Lower leg skin (tissue), 4 donors: ENCODE data around the gene NBPF8. TPM values are rescaled to one million over a fixed set of nuclear protein-coding genes. Genes with fewer than 3 reads are reported as not detected.
"Not testable (repeated sequence)": the region's sequence is repeated elsewhere in the genome, so short reads cannot be mapped to it uniquely, and the experiment has no call there.

Source experiments
- DNase-seq, 2 donors: peaks; one replicate each; pipeline ENCODE4 v3.0.0-alpha.2; 2019; ENCODE audit warnings: low spot score in 2 of 2
- H3K4me3 ChIP-seq: fragments of 200-600 bp; sonication (generic); 2 replicates; pipeline ENCODE4 v1.5.1; 2017; ENCODE audit warnings: mild to moderate bottlenecking, low read depth; ENCODE audit not compliant: poor library complexity, severe bottlenecking
- WGBS, 2 donors: methylation state at CpG; one replicate each; pipeline ENCODE4 v1.1.5; 2018; 5-methylcytosine and 5-hydroxymethylcytosine counted together
- intact Hi-C: fragments of 100-400 bp; cut with DNase I; formaldehyde crosslinking; loops from one replicate; pipeline ENCODE4 v1.15.0; 2023; ENCODE audit warnings: low total_unique reads
- total RNA-seq, 4 donors: library from RNA; depleted of rRNA; stranded (reverse); fragments of >200 nt; gene quantifications; one replicate each; pipeline ENCODE4 v1.1.0, GENCODE V29; 2016

Gene NBPF8, protein sequence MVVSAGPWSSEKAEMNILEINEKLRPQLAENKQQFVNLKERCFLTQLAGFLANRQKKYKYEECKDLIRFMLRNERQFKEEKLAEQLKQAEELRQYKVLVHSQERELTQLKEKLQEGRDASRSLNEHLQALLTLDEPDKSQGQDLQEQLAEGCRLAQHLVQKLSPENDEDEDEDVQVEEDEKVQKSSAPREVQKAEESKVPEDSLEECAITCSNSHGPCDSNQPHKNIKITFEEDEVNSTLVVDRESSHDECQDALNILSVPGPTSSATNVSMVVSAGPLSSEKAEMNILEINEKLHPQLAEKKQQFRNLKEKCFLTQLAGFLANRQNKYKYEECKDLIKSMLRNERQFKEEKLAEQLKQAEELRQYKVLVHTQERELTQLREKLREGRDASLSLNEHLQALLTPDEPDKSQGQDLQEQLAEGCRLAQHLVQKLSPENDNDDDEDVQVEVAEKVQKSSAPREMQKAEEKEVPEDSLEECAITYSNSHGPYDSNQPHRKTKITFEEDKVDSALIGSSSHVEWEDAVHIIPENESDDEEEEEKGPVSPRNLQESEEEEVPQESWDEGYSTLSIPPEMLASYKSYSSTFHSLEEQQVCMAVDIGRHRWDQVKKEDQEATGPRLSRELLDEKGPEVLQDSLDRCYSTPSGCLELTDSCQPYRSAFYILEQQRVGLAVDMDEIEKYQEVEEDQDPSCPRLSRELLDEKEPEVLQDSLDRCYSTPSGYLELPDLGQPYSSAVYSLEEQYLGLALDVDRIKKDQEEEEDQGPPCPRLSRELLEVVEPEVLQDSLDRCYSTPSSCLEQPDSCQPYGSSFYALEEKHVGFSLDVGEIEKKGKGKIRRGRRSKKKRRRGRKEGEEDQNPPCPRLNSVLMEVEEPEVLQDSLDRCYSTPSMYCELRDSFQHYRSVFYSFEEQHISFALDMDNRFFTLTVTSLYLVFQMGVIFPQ
- 10 to 100 TPM in 1 of 4 donors, 1 to 10 TPM in 3; 4.9 to 11.4 (median 7.9) TPM for total RNA-seq

DNA sequence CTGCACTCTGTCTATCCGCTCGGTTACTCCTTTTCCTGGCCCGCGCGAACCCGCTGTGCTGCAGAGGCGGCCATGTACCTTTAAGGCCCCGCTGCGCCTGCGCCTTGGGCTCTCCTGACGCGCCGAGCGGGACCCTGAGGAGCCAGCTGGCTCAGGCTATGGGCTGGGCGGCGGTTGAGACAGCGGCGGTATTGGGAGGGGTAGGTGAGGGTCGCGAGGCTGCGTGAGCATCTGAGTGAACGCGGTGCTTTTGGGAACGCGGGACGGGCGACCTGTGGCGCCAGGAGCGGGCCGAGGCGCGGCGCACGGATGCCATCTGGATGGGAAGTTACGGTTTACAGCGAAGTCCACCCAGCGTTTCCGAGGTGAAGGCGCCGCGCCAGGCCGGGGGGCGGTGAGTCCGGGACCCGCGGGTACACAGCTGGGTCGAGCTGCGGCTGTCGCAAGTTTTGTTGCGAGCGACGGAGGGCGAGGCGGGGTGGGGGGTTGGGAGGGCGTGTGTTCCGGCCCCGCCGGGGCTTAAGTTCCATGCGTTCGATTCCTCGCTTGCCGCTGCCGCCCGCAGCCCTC, at the start of gene NBPF8:
TSS of gene NBPF8 (plus strand) at position 125 of the 570 bp plus-strand sequence. CDS start 21,488 bp downstream, outside the sequence.
- no CpG with 5 or more reads among the region's 64 CpGs for WGBS, 2 donors
- DNase-seq: peak; percentile 59 to 92
- intact Hi-C loops: not testable (repeated sequence)

DNA sequence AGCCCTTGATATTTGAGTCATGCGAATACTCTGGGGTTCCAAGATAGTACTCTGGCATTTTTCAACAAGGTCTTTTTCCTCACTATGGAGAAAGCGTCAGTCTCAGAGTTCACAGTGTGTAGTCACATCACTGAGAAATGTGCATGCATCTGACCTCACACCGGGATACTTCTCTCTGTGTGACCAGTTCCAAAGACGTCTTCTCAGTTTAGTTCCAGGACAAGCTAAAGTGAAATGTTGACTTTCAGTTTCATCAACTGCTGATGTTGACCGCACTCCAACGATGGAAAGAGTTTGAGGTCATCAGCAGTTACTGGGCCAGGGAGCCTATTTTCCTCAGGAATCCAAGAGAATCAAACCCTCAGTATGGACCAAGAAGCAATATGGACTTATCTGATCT, 47.1 kb upstream of the NBPF8 start:
- WGBS, 2 donors: 86 to 87% methylated on average over 6 of the region's 6 CpGs
- intact Hi-C loops, DNase-seq, H3K4me3 ChIP-seq: not testable (repeated sequence)

More for the DNA sequence above, at the start of gene NBPF8:
- peak within 1 kb of the TSS; percentile 56 for H3K4me3 ChIP-seq

DNA sequence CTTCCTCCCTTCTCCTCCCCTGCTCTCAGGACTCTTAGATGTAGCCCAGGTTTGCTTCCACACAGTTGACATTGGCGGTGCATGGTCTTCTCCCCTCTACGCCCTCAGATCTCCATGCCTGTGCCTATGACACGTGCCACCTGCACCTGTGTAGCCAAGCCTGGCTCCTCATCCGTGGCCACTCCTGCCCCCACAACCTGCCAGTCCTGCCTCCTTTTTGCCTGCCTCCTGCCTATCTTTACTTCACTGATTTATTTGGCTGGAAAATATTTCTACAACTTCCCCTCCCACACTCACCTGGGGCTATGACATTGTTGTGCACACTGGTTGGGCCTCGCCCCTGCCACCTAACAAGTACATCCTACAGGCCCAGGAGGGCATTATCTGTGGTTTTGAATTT, 28.2 kb upstream of the NBPF8 start:
- DNase-seq, intact Hi-C loops, H3K4me3 ChIP-seq: not testable (repeated sequence)
- WGBS, 2 donors: 52 to 84% methylated on average over 4 of the region's 5 CpGs

DNA sequence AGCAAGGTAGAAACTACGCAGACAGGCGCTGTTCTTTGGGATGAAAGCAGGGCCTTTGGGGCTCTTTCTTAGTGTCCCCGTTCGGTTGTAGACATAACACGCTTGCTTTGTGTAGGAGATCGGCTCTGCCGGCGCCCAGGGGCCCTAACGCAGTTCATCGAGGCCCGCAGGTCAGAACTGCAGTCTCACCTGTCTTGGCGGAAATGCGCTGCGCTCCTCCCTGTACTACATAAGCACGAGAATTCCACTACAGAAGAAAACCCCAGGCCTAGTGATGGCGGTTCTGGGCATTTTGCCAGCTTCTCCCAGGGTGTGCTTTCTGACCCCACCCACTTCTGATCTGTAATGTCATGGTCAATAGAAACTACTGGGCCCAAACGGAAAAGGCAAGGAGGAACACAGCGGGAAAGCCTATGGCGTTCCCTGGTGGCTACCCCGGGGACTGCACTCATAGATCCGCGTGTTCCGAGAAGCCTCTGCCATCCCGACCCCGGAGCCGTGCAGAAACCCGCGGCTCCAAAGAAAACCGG, 26.2 kb upstream of the NBPF8 start:
- H3K4me3 ChIP-seq, intact Hi-C loops: not testable (repeated sequence)
- 0% methylated on average over 3 of the region's 29 CpGs; no CpG with 5 or more reads in 1 of the 2 donors for WGBS, 2 donors
- peak in 1 of 2 donors; percentile 33 for DNase-seq

DNA sequence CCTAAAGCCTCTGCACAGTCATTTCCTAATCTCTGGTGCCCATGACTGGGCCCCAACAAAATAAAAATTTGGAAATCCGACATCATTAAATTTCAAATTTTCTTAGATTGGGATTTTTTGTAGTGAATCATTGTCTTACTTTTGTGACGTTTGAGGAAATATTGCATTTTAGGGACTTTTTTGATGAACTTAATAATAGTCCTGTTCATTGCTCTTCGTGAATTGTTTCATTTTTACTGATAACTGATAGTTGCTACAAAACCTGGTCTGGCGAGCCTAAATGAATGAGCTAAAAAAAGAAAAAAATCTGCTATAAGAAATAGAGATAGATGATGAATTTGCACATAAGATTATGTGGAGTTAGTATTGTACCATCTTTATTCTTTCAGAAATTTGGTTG, 23.5 kb upstream of the NBPF8 start:
- intact Hi-C loops, H3K4me3 ChIP-seq, DNase-seq: not testable (repeated sequence)
- 88% methylated on average over 3 to 4 of the region's 4 CpGs for WGBS, 2 donors

DNA sequence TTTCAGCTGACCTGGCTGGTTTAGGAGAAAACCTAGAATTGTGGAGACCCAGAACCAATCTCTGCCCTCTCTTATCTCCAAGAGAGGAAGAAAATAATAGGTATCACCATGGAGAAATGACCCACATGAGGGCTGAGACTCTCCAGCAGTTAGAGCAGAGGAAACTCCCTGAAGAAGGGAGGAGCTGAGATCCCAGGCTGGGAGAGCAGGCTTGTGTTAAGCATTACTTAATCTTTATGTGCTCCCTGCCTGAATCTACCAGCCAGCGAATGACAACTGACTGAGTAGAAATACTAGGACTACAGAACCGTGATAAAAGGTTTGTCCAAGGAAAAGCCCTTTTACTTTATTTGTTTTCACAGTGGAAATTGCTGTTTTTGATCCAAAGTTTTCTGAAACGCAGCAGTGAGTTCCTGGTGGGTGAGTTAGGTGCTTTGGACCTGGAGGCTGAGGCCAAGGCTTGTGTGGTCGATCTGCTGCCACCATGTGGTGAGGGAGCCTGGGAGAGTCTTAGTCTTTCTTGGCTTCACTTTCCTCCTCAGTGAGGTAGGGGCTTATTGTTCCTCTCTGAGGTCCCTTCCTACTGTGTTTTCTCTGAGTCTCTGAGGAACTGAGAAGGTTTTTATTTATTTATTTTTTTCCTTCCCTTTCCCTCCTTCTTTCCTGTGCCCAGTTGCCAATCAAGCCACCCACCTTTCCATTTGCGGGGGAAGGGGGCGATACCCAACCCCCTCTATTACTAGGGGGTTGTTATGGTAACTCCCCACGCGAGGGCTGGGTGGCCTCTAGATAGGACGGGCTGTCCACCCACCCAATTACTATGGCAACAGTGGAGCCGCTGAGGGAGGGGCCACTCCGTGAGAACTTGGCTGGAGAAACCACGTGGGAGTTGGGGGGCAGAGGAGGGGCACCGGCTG, 21.3 kb upstream of the NBPF8 start:
- DNase-seq, intact Hi-C loops, H3K4me3 ChIP-seq: not testable (repeated sequence)
- WGBS, 2 donors: 37 to 47% methylated on average over 5 of the region's 13 CpGs

DNA sequence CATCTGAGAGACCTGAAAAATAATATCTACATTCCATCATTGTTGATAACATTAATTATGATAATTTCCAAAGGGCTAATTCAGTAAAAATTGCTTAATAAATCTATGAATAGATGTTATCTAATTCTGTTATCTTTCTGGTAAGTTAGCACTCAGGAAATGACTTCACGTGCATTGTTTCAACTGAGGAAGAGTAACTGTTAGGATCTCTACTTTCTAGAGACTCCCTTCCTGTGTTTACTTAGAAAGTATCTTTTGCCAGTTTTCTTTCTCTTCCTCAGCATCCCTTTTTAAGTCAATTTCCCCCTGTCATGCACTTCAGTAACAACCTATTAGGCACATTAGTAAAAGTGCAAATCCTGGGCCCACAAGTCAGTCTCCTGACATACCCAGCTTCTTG, 9.5 kb upstream of the NBPF8 start:
- H3K4me3 ChIP-seq, DNase-seq, intact Hi-C loops: not testable (repeated sequence)
- no CpG with 5 or more reads among the region's 1 CpG for WGBS, 2 donors

DNA sequence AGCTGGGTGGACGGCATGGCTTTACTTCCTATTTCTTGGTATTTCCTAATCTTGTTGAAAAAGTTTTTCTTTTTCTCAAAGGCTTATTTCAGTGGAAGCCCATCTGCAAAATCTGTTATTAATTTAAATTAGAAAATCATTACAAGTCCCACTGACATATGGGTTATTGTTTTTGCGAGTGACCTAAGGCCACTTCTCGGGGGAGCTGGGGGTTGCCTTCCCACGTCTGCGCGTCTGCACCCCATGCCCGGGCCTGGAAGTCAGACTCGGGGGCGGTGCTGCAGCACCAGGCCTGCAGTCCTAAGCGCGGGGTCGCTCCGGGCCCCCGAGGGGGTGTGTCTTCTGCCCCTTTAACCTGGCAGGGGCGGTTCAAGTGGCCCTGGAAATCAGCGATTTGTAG, 384 bp upstream of the NBPF8 start:
- intact Hi-C loops, DNase-seq, H3K4me3 ChIP-seq: not testable (repeated sequence)
- WGBS, 2 donors: 20 to 29% methylated on average over 3 of the region's 16 CpGs

DNA sequence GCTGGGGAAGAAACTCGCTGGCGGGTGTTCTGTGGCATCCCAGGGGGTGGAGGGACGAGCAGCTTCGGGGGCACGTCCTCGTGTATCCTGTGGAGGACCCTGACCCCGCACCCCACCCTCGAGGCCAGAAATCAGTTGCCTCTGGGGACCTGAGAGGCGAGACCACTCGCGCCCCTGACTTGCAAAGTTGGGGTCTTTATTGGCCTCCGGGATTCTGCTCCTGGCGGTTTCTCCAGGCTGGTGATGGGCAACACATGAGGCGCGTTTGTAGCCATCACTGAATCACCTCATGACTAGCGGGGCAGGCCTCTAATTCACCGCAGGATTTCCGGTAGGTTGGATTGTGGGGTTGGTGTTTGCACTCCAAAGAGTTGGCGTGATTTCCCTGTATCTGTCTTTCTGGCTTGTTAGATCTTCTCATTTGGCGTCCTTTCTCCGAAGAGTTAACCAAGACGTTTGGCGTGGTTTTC, 692 bp downstream of the NBPF8 start:
- intact Hi-C loops: not testable (repeated sequence)
- peak; percentile 20 to 87 for DNase-seq
- peak overlapping the region; percentile 56 for H3K4me3 ChIP-seq
- 0 to 2% methylated on average over 12 to 16 of the region's 23 CpGs for WGBS, 2 donors

DNA sequence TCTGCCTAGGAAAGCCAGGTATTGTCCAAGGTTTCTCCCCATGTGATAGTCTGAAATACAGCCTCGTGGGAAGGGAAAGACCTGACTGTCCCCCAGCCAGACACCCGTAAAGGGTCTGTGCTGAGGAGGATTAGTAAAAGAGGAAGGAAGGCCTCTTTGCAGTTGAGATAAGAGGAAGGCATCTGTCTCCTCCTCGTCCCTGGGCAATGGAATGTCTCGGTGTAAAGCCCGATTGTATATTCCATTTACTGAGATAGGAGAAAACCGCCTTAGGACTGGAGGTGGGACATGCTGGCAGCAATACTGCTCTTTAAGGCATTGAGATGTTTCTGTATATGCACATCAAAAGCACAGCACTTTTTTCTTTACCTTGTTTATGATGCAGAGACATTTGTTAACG, 10.2 kb downstream of the NBPF8 start:
- 76 to 80% methylated on average over 7 of the region's 7 CpGs for WGBS, 2 donors
- intact Hi-C loops, H3K4me3 ChIP-seq, DNase-seq: not testable (repeated sequence)

DNA sequence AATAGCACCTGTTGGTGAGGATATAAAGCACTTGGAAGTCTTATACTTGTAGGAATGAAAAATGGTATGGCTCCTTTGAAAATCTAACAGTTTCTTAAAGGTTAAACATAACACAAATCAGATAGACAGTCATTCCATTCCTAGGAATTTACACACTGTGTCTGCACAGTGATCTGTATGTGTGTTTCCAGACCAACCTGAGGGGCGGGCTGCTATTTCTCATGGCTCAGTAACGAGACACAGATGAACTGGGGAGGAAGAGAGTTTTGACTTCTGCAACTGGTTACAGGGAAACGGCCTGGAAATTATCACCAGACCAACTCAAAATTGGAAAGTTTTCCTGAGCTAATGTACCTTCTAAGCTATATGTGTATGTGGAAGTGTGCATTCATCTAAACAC, 16.8 kb downstream of the NBPF8 start:
- WGBS, 2 donors: 66% methylated on average over 3 of the region's 3 CpGs; no CpG with 5 or more reads in 1 of the 2 donors
- intact Hi-C loops, H3K4me3 ChIP-seq, DNase-seq: not testable (repeated sequence)

DNA sequence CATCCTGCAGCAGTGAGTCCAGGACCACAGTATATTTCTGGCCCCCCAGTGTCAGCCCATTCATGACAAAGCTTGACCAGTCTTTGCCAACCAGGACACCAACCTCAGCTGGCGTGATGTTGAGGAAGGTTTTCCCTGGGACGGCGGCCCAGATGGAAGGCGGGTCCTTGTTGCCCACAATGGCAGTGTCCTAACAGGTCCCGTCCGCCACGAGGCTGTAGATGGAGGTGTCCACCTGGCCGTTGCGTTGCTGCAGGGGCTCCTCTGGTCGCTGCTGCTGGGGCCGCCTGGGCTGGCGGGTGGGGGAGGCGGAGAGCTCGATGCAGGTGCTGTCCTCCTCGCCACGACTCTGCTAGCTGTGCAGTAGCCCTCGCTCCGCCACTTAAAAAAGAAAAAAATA, 19.0 kb downstream of the NBPF8 start:
- DNase-seq, H3K4me3 ChIP-seq, intact Hi-C loops: not testable (repeated sequence)
- 96 to 99% methylated on average over 14 to 17 of the region's 18 CpGs for WGBS, 2 donors

DNA sequence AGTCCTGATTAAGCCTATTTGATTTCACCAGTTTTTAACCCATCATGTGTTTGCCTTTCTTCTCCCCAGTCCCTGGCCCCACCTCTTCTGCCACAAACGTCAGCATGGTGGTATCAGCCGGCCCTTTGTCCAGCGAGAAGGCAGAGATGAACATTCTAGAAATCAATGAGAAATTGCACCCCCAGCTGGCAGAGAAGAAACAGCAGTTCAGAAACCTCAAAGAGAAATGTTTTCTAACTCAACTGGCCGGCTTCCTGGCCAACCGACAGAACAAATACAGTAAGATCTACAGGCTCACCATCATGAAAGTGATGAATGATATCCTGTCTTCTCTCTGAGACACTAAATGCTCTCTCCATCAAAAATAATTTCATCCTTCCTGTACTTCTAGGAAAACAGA, 34.3 kb downstream of the NBPF8 start:
- intact Hi-C loops, H3K4me3 ChIP-seq, DNase-seq: not testable (repeated sequence)
- 62 to 64% methylated on average over 2 of the region's 5 CpGs for WGBS, 2 donors
